A673 (cell line): ENCODE measurements around the gene SUPT5H.

Source experiments
- CTCF ChIP-seq: fragments of 300-800, 200-600 bp; sonication (generic); conservative IDR thresholded peaks from 2 replicates; pipeline ENCODE4 v1.5.1; 2017; ENCODE audit warnings: low read depth, mild to moderate bottlenecking, antibody characterized with exemption, low read length, moderate library complexity, mixed read lengths
- EZH2 ChIP-seq: fragments of 200-600 bp; sonication (generic); IDR thresholded peaks from 2 replicates; pipeline ENCODE4 v1.6.1; 2017; ENCODE audit warnings: borderline replicate concordance, low read depth, mild to moderate bottlenecking, mixed read lengths, antibody characterized with exemption, low read length; ENCODE audit not compliant: poor library complexity, severe bottlenecking

- TF ChIP-seq CTCF: no peak
- no peak for TF ChIP-seq EZH2
Observed at GRCh38 chr19:39435499-39436349, 9.7 kb upstream of the SUPT5H start, which contains the start of gene RPS16.
